IPS-20b (cell line): Measurements from ENCODE around the gene SDK1.

Source experiments
- H3K27ac ChIP-seq: one replicate; pipeline ENCODE4 v1.5.1; 2013; ENCODE audit warnings: low read length
- H3K27me3 ChIP-seq: 2 replicates; pipeline ENCODE4 v1.6.1; 2013; ENCODE audit warnings: mild to moderate bottlenecking, low read length, inconsistent platforms; ENCODE audit not compliant: insufficient read depth
- H3K36me3 ChIP-seq: 2 replicates; pipeline ENCODE4 v1.6.1; 2013; ENCODE audit warnings: low read depth, mild to moderate bottlenecking, inconsistent platforms, low read length, moderate library complexity; ENCODE audit not compliant: insufficient read depth
- H3K4me1 ChIP-seq: 2 replicates; pipeline ENCODE4 v1.6.1; 2013; ENCODE audit warnings: mild to moderate bottlenecking, control low read depth, inconsistent platforms, low read length, moderate library complexity; ENCODE audit not compliant: insufficient read depth
- H3K4me3 ChIP-seq: 2 replicates; pipeline ENCODE4 v1.5.1; 2013; ENCODE audit warnings: mild to moderate bottlenecking, low read length, inconsistent platforms
- H3K9ac ChIP-seq: 2 replicates; pipeline ENCODE4 v1.6.1; 2013; ENCODE audit warnings: low read depth, mild to moderate bottlenecking, inconsistent platforms, low read length, moderate library complexity
- H3K9me3 ChIP-seq: 2 replicates; pipeline ENCODE4 v1.6.1; 2013; ENCODE audit warnings: mild to moderate bottlenecking, low read depth, low read length, inconsistent platforms; ENCODE audit not compliant: insufficient read depth

The SDK1 gene

DNA sequence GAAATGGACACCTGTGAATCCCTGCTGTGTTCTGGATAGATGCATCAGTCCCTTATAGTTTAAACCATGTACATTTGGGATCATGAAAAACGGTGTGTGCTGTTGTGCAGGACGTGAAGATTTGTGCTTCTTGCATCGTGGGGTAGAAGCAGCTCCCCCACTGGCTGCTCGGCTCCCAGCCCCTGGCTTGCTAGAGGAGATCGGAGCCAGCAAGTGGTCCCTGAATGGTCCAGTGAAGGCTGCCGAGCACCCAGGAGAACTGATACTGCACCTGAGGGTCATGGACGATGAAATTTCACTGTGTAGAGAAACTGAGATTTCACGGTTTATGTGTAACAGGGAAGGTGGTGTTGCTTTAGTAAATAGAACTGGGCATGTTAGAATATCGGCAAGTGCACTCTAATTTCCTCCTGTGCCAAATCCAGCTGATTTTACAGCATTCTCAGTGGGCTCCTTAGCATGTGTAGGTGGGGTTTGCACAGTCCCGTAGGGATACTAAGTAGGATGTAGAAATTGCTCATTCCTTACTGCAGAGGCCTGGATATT is 726.0 kb downstream of the SDK1 start:
- no peak overlapping the region for H3K4me3 ChIP-seq
- no peaks in the 10 kb centered on the region; the same call in 1 of the 2 replicates for H3K4me1 ChIP-seq
- no peak overlapping the region for H3K9ac ChIP-seq
- H3K27me3 ChIP-seq = no peaks in the 10 kb centered on the region
- H3K9me3 ChIP-seq = no peaks in the 10 kb centered on the region
- no peak overlapping the region for H3K27ac ChIP-seq
- H3K36me3 ChIP-seq = no peaks in the 10 kb centered on the region

DNA sequence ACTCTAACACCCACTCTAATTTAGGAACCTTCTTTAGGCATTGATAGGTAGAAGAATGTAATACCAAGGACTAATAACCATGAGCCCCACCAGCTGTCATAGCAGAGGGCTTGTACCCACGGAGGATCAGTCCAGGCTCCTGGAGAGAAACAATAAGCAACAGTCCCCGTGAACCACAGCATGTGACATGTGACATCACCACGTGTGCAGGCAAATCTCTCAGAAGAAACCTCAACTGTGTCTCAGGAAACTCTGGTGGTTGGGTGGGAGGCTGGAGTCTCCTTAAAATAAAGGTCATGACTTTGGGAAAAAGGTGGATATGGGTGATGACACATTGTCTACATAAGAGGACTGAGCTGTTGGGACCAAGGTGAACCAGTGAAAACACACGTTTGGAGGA is 727.2 kb downstream of the SDK1 start:
- H3K27me3 ChIP-seq = no peaks in the 10 kb centered on the region

DNA sequence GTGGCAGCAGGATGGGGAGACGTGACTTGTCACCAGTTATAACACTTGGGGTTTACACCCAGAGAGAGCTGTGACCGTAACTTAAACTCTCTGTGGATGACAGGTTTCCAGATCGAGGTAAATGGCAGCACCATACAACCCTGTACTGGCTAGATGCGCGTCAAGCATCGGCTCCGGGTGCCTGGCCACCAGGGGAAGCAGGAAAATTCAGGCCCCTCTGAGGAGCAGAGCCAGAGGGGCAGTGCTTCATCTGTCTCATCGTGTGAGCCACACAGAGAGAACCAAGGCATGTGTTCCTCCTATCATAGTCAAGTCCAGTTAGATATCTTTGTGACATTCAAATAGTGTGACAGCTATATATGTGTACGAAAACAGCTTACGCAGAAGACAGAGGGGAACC is 728.9 kb downstream of the SDK1 start:
- Histone ChIP-seq H3K27ac (no peak overlapping the region), H3K9me3 (no peaks in the 10 kb centered on the region), H3K9ac (no peak overlapping the region), H3K36me3 (no peaks in the 10 kb centered on the region), H3K4me3 (no peak overlapping the region), H3K4me1 (peaks cover 5% of the 10 kb centered on the region), H3K27me3 (no peaks in the 10 kb centered on the region)

More for the DNA sequence above, 727.2 kb downstream of the SDK1 start:
- H3K4me3 ChIP-seq = no peak overlapping the region
- no peaks in the 10 kb centered on the region for H3K36me3 ChIP-seq
- H3K4me1 ChIP-seq = no peaks in the 10 kb centered on the region; the same call in 1 of the 2 replicates
- no peak overlapping the region for H3K9ac ChIP-seq
- H3K27ac ChIP-seq = no peak overlapping the region
- H3K9me3 ChIP-seq = no peaks in the 10 kb centered on the region

DNA sequence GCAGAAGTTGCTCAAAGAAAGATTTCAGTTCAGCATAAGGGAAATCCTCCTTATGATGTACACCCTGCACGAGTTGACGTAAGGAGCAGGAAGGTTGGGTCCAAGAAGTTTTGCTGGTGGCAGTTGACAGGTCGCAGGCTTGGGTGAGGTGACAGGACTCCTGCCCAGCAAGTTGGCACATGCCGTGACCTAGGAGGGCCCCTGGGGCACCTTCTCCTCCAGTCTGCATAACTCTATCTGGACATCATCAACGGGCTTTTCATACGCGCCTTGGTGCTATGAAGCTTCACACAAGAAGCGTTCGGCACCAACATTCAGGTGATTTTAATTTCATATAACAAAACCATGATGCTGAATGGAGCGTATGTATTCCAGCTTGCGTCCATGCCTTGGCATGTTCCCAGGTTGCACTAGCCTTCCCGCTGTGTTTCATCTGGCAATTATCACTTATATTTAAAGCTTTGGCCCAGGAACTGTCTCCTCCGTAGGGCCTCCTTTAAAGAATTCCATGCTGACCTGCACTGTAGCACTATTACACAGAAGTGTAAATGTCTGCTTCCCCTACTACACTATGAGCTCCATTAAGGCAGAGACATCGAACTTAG is 729.4 kb downstream of the SDK1 start:
- peaks cover 5% of the 10 kb centered on the region for H3K4me1 ChIP-seq
- H3K27ac ChIP-seq = no peak overlapping the region
- no peak overlapping the region for H3K4me3 ChIP-seq
- no peaks in the 10 kb centered on the region for H3K36me3 ChIP-seq
- H3K9ac ChIP-seq = no peak overlapping the region
- no peaks in the 10 kb centered on the region for H3K27me3 ChIP-seq
- H3K9me3 ChIP-seq = no peaks in the 10 kb centered on the region

DNA sequence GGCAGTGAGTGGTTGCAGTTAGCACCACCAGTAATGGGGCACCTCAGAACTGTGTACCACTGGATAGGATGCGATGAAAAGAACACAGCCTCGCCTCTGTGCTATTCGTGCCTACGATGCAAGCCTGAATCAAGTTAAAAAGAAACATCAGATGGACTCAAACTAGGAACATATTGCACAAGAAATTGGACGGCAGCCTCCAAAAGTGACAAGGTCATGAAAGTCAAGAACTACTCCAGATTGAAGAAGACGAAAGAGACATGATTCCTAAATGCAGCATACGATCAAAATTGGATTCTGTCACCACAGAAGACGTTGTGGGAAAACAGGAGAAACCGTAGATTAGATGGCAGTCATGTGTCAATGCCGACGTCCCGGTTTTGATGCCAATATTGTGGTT is 732.9 kb downstream of the SDK1 start:
- Histone ChIP-seq H3K4me3 (no peak overlapping the region), H3K9ac (no peak overlapping the region), H3K27ac (no peak overlapping the region), H3K9me3 (no peaks in the 10 kb centered on the region), H3K36me3 (no peaks in the 10 kb centered on the region), H3K4me1 (peaks cover 5% of the 10 kb centered on the region), H3K27me3 (no peaks in the 10 kb centered on the region)

DNA sequence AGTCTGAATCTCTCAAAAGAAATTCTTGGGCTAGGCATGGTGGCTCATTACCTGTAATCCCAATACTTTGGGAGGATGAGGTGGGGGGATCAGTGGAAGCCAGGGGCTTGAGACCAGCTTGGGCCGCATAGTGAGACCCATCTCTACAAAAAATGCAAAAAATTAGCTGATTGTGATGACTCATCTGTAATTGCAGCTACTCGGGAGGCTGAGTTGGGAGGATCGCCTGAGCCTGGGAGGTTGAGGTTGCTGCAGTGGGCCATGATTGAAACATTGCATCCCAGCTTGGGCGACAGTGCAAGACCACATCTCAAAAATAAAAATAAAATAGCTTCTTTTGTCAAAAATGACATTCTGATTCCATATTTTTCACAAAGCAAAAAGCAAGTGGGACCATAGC is 736.3 kb downstream of the SDK1 start:
- peaks cover 23% of the 10 kb centered on the region for H3K4me1 ChIP-seq
- no peaks in the 10 kb centered on the region for H3K36me3 ChIP-seq
- H3K27me3 ChIP-seq = no peaks in the 10 kb centered on the region
- H3K9me3 ChIP-seq = no peaks in the 10 kb centered on the region
- H3K27ac ChIP-seq = no peak overlapping the region
- no peak overlapping the region for H3K4me3 ChIP-seq
- no peak overlapping the region for H3K9ac ChIP-seq

DNA sequence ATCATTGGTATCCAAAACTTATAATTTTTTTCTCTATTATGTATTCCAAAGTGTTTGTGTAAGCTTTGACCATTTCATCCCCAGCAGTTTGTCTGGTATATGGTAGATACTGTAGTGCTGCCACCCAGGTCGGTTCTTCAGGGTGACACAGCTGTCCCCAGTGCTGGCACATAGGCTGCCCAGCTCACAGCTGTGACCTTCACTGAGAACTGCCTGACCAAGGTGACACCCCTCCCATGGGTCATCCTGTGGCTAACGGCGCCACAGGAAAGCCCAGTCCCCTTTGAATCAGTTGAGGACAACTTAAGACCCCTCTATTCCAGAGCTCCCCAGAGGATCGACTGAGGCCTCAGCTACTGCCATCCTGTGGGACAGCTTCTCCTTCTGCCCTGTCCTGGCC is 736.8 kb downstream of the SDK1 start:
- Histone ChIP-seq H3K27ac (no peak overlapping the region), H3K27me3 (no peaks in the 10 kb centered on the region), H3K36me3 (no peaks in the 10 kb centered on the region), H3K9me3 (no peaks in the 10 kb centered on the region), H3K9ac (no peak overlapping the region), H3K4me3 (no peak overlapping the region), H3K4me1 (peaks cover 29% of the 10 kb centered on the region)

DNA sequence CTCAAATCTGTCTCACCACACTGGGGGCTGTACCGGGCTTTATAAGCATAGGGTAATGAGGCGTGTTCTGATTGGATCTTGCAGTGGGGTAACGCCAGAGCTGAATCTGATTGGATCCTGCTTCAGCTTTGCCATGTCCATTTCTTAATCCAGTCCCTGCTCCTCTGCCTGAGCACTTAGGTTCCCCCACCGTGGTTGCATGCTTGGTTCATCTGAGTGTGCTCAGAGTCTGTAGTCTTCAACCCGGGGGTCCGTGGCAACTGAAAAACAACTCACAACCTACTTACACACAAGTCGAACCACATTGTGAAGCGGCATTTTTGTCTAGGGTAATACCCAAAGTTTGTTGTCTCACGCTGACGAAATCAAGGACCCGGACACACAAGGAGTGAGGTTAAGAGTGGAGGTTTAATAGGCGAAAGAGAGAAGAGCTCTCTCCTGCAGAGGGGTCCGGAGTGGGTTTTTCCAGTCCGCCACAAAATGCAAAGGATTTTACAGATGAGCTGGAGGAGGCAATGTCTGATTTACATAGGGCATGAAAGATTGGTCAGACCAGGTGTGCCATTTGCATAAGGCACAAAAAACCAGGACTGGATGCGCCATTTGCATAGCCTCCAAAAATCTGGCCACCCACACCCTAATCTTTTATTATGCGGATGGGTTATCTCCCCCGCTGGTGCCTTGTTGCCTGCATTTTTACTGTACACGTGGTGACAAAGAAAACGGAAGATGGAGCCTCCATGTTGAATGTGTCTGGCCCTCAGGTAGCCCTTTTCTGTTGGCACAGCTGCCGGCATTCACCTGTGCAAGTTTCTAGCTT is 739.3 kb downstream of the SDK1 start:
- H3K4me1 ChIP-seq = peaks cover 31% of the 10 kb centered on the region
- H3K9ac ChIP-seq = peak overlapping the region; percentile 73; the same call in 1 of the 2 replicates
- H3K36me3 ChIP-seq = no peaks in the 10 kb centered on the region
- H3K27ac ChIP-seq = peak overlapping the region; percentile 83
- peak overlapping the region; percentile 50; the same call in 1 of the 2 replicates for H3K4me3 ChIP-seq
- no peaks in the 10 kb centered on the region for H3K27me3 ChIP-seq
- H3K9me3 ChIP-seq = no peaks in the 10 kb centered on the region

DNA sequence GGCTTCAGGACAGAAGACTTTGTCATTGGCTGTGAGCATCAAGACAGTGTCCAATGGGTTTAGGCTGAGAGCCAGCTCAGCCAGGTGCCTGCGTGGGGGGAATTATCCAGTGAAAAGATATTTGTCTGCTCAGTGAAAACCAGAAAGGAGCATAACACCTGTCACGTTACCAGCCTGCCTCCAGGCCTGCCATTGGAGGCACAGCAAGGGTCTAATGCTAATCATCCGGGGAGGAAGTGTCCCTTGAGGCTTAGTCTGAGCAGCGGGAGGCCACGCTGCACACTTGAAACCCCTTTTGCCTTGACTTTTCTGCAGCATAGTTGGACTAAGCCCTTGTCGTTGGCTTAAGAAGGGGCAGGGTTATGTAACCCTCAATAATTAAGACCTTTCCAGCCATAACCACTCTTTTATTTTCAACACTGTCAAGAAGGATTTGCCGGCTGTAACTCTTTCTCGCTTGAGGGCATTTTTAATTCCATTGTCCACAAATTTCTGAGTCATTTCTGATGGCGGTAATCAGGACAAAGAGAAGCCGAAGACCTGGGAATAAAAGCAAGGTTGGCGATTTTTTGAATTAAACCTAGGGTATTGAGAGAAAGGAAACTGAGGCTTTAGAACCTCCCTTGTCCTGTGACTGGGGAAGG is 741.5 kb downstream of the SDK1 start:
- H3K4me1 ChIP-seq = peaks cover 31% of the 10 kb centered on the region
- H3K9ac ChIP-seq = peak overlapping the region; percentile 30; the same call in 1 of the 2 replicates
- no peaks in the 10 kb centered on the region for H3K27me3 ChIP-seq
- no peak overlapping the region for H3K4me3 ChIP-seq
- no peaks in the 10 kb centered on the region for H3K36me3 ChIP-seq
- H3K27ac ChIP-seq = peak overlapping the region; percentile 83
- no peaks in the 10 kb centered on the region for H3K9me3 ChIP-seq

DNA sequence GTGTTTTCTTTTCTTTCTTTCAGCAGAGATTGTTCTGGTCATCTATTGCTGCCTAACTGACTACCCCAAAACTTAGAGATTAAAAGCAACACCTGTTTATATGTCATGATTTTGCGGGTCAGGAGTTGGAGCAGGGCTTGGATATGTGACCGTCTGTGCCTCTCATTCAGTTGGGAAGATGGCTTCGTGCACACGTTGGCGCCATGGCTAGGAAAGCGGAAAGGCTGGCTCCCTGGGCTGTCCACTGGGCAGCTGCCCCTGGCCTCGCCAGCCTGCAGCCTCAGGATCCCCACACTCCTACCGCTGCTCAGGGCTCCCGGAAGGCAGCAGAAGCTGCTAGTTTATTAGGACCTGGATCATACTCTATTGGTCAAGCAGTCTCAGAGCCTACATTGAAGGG is 742.9 kb downstream of the SDK1 start:
- H3K27me3 ChIP-seq = no peaks in the 10 kb centered on the region
- no peaks in the 10 kb centered on the region for H3K9me3 ChIP-seq
- H3K4me3 ChIP-seq = no peak overlapping the region
- peaks cover 31% of the 10 kb centered on the region for H3K4me1 ChIP-seq
- H3K27ac ChIP-seq = no peak overlapping the region
- no peaks in the 10 kb centered on the region for H3K36me3 ChIP-seq
- H3K9ac ChIP-seq = 0 out of 2 replicates have a peak overlapping the region, but pooled peaks have one; percentile 5

DNA sequence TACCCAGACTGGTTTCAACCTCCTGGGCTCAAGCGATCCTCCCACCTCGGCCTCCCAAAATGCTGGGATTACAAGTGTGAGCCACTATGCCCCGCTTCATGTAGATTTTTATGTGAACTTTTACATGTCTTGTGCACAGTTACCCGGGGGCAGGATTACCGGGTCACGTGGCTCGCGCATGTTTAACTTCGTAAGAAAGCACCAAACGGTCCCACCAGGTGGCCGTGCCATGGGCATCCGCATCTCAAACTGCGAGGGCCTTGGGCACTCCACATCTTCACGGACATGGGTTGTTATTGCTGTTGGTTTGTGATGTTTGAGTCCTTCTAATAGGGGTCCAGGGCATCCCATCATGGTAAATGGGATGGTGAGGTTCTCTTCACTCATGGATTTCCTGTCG is 744.4 kb downstream of the SDK1 start:
- no peaks in the 10 kb centered on the region for H3K27me3 ChIP-seq
- H3K9ac ChIP-seq = no peak overlapping the region
- H3K4me1 ChIP-seq = peaks cover 26% of the 10 kb centered on the region
- no peak overlapping the region for H3K4me3 ChIP-seq
- no peak overlapping the region for H3K27ac ChIP-seq
- H3K9me3 ChIP-seq = no peaks in the 10 kb centered on the region
- H3K36me3 ChIP-seq = no peaks in the 10 kb centered on the region
